BJ (cell line): ENCODE measurements around the gene DCP1B. TPM values are rescaled to one million over a fixed set of nuclear protein-coding genes. Genes with fewer than 3 reads are reported as not detected.

ENCODE experiments used
- CTCF ChIA-PET: fragments of 350-600 bp; formaldehyde crosslinking; extraction: SDS; loops from one replicate; lab custom pipeline; 2021; ENCODE audit warnings: antibody characterized with exemption, inconsistent platforms; lab: Yijun Ruan, JAX
- POLR2A ChIA-PET: fragments of 300-600 bp; sonication (Branson Sonifier 250); formaldehyde crosslinking; extraction: SDS; loops from one replicate; lab custom pipeline; 2021; ENCODE audit warnings: antibody characterized with exemption; lab: Charles Lee
- DNase-seq: peaks from one replicate; pipeline ENCODE4 v3.0.0-alpha.2; 2011; ENCODE audit warnings: low read depth
- H3K27me3 ChIP-seq: 2 replicates; pipeline ENCODE4 v1.6.0; 2011; ENCODE audit warnings: low read length; ENCODE audit not compliant: control insufficient read depth, insufficient read depth
- H3K36me3 ChIP-seq: 2 replicates; pipeline ENCODE4 v1.5.1; 2011; ENCODE audit warnings: low read length; ENCODE audit not compliant: control insufficient read depth, insufficient read depth
- H3K4me3 ChIP-seq: 2 replicates; pipeline ENCODE4 v1.5.1; 2011; ENCODE audit warnings: low read depth, mild to moderate bottlenecking, control low read depth, low read length
- CTCF ChIP-seq: IDR thresholded peaks from 2 replicates; pipeline ENCODE4 v1.5.1; 2011; ENCODE audit warnings: low read depth, mild to moderate bottlenecking, control low read depth, inconsistent platforms, low read length, moderate library complexity; ENCODE audit not compliant: insufficient read depth
- polyA minus RNA-seq: library from RNA; depleted of rRNA, polyadenylated mRNA; stranded (reverse); fragments of >200 nt; gene quantifications from 2 replicates; pipeline ENCODE4 v1.2.3, GENCODE V29; 2011; rRNA and poly(A)+ RNA removed
- polyA plus RNA-seq: library from polyadenylated mRNA; depleted of rRNA; stranded (reverse); fragments of >200 nt; gene quantifications from 2 replicates; pipeline ENCODE4 v1.2.3, GENCODE V29; 2011; rRNA removed

Gene DCP1B
- 25.8 and 29.1 TPM in 2 replicates for polyA plus RNA-seq
- polyA minus RNA-seq, result 13.4 and 23.6 TPM in 2 replicates

- Histone ChIP-seq H3K4me3 (peak within 1 kb of the TSS; percentile 88), H3K27me3 (no peaks in the 10 kb centered on the region), H3K36me3 (no peaks in the 10 kb centered on the region)
- ChIA-PET POLR2A (interaction anchor here (0.5 kb wide), 1 partner anchor 1146 kb away, joined by 3 read pairs; no protein-coding TSS in a partner anchor), CTCF (interaction anchor here (1.0 kb wide), 1 partner anchor 33 kb away, joined by 5 read pairs; no protein-coding TSS in a partner anchor)
- DNase-seq, result peak; percentile 85
- peak; percentile 15; the same call in 1 of the 2 replicates for TF ChIP-seq CTCF
These were observed at the start of gene DCP1B for GRCh38 chr12:2004113-2004929. TSS of gene DCP1B (minus strand) at chr12:2004457. CDS start at chr12:2004431, 26 bp downstream.

DNA sequence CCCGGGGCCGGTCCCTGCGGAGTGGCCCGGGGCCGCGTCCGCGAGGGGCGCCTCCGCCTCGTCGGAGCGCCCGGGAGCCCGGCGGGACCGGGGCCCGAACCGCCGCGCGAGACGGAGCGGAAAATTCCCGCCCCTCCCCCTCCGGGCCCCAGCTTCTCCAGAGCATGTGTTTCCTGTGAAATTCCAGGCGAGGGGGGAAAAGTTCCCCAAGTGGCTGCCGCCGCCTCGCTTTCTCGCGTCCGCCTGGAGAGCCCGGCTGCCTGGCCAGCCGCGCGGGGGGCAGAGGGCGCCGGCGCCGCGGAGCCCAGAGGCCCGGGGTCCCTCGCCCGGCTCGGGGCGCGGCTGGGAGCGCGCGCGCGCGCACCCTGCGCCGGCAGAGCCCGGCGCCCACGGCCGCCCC, 49.4 kb upstream of the DCP1B start:
- POLR2A ChIA-PET, result no interaction called here
- TF ChIP-seq CTCF, result no peak
- H3K27me3 ChIP-seq, result no peaks in the 10 kb centered on the region
- peaks cover 3% of the 10 kb centered on the region for H3K36me3 ChIP-seq
- no peak for DNase-seq
- peak overlapping the region; percentile 61 for H3K4me3 ChIP-seq
- CTCF ChIA-PET, result interaction anchor here (1.0 to 1.1 kb wide), 2 partner anchors 125 to 219 kb away, joined by 3 read pairs; no protein-coding TSS in a partner anchor

DNA sequence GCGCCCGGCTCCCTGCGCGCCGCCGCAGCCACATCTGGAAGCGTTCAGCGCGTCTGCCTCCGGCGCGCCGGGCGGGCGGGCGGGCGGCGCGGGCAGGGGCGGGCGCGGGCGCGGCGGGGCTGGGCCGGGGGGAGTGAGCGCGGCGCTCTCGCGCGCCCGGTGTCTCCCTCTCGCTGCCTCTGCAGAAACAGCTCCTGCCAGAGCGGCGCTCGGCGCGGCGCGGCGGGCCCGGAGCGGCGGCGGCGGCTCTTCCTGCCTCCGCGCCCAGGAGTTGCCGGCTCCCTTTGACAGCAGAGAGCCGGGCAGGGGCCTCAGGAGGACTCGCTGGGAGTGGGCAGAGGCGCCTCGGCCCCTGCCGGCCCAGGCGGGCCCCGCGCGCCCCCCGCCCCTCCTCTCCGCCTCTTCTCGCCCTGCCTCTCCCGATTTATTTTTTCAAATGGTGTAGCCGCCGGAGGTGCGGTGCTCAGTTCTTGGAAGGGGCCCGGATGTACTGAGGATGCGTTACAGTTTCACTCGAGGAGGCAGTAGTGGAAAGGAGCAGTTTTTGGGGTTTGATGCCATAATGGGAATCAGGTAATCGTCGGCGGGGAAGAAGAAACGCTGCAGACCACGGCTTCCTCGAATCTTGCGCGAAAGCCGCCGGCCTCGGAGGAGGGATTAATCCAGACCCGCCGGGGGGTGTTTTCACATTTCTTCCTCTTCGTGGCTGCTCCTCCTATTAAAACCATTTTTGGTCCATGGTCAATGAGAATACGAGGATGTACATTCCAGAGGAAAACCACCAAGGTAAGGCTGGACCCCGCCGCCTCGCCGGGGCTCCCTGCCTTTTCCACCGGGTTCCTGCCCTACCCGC, 48.8 kb upstream of the DCP1B start, which contains the start of gene CACNA1C:
Gene CACNA1C (plus strand): TSS at position 162 of the 853 bp plus-strand sequence. CDS start 576 bp downstream, at position 738.
- TF ChIP-seq CTCF, result peak; percentile 5
- peaks cover 3% of the 10 kb centered on the region for H3K36me3 ChIP-seq
- ChIA-PET CTCF (interaction anchor here (0.7 to 1.1 kb wide), 3 partner anchors 125 to 332 kb away, joined by 3 to 4 read pairs (median 3); no protein-coding TSS in a partner anchor), POLR2A (no interaction called here)
- DNase-seq, result no peak
- peak within 1 kb of the TSS; percentile 61 for H3K4me3 ChIP-seq
- H3K27me3 ChIP-seq, result 0 out of 2 replicates have a peak, but pooled peaks cover 2% of the 10 kb centered on the region

GRCh38 chr12:2051700-2052621, 47.7 kb upstream of the DCP1B start:
- Histone ChIP-seq H3K36me3 (no peaks in the 10 kb centered on the region), H3K27me3 (peaks cover 4% of the 10 kb centered on the region; the same call in 1 of the 2 replicates), H3K4me3 (peak overlapping the region; percentile 61)
- TF ChIP-seq CTCF, result 0 out of 2 replicates have a peak, but pooled peaks have one; percentile 22
- ChIA-PET CTCF (interaction anchor here (0.7 to 1.0 kb wide), 2 partner anchors 238 to 333 kb away, joined by 3 to 4 read pairs; no protein-coding TSS in a partner anchor), POLR2A (no interaction called here)
- DNase-seq, result no peak
